ENCODE data around the gene TRMT112.

DNA sequence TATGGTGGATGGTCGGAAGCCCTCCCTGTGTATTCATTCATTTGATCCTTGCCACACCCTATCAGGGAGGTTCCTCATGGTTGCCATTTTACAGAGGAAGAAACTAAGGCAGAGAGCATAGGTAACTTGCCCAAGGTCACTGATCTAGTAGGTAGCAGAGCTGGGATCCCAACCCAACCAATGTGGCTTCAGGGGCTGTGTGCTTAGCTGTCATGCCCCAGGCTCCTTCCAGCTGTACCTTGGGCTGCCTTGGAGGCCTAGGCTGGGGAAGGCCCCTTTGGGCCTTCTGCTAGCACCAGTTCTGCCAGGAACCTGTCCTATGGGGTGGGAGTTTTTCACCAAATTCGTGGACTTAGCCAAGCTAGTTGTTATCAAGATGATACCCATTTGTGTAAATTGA lies 41.5 kb downstream of the TRMT112 start:
- no peak for TF ChIP-seq POLR2AphosphoS5 (IDR thresholded peaks at IDR 0.05)
- TF ChIP-seq, protein P1, sequence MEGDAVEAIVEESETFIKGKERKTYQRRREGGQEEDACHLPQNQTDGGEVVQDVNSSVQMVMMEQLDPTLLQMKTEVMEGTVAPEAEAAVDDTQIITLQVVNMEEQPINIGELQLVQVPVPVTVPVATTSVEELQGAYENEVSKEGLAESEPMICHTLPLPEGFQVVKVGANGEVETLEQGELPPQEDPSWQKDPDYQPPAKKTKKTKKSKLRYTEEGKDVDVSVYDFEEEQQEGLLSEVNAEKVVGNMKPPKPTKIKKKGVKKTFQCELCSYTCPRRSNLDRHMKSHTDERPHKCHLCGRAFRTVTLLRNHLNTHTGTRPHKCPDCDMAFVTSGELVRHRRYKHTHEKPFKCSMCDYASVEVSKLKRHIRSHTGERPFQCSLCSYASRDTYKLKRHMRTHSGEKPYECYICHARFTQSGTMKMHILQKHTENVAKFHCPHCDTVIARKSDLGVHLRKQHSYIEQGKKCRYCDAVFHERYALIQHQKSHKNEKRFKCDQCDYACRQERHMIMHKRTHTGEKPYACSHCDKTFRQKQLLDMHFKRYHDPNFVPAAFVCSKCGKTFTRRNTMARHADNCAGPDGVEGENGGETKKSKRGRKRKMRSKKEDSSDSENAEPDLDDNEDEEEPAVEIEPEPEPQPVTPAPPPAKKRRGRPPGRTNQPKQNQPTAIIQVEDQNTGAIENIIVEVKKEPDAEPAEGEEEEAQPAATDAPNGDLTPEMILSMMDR (IDR thresholded peaks at IDR 0.05; ENCODE audit: poor library complexity, severe bottlenecking) = no peak
